Coronary artery (tissue), 2 donors: Measurements from ENCODE around the gene ZNF365.
"Not testable (repeated sequence)": the region's sequence is repeated elsewhere in the genome, so short reads cannot be mapped to it uniquely, and the experiment has no call there.

Experiments used
- DNase-seq: peaks from one replicate; pipeline ENCODE4 v3.0.0-alpha.2; 2017; ENCODE audit warnings: low spot score
- H3K27ac ChIP-seq, 2 donors: fragments of 200-600 bp; sonication (generic); one replicate each; pipeline ENCODE4 v1.5.1; 2016 to 2019
- H3K4me3 ChIP-seq: fragments of 200-600 bp; sonication (generic); 2 replicates; pipeline ENCODE4 v1.5.1; 2016; ENCODE audit warnings: mild to moderate bottlenecking, moderate library complexity
- TF ChIP-seq, protein P1 (sequence below): fragments of 200-600 bp; sonication (generic); IDR thresholded peaks from one replicate; pipeline ENCODE4 v1.5.1; 2019; ENCODE audit warnings: antibody characterized with exemption

ZNF365 gene

DNA sequence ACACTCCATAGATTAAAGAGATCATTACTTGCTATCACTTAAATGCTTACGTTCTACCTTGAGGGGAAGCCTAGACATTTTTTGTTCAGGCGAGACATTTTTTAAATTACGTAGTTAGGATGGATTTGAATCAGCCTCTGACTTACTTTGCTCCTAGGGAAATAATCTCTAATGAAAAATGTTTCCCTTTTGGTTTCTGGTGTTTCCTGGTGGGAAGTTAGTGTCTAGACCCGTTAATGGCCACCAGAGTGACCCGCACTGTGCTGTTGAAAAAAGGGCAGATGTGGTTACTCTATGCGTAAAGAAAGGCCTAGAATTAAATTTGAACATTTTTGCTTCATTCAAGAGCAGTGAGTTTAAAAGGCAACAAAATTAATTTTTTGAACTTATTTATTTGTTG lies 3.8 kb downstream of the ZNF365 start:
- TF ChIP-seq, protein P1, sequence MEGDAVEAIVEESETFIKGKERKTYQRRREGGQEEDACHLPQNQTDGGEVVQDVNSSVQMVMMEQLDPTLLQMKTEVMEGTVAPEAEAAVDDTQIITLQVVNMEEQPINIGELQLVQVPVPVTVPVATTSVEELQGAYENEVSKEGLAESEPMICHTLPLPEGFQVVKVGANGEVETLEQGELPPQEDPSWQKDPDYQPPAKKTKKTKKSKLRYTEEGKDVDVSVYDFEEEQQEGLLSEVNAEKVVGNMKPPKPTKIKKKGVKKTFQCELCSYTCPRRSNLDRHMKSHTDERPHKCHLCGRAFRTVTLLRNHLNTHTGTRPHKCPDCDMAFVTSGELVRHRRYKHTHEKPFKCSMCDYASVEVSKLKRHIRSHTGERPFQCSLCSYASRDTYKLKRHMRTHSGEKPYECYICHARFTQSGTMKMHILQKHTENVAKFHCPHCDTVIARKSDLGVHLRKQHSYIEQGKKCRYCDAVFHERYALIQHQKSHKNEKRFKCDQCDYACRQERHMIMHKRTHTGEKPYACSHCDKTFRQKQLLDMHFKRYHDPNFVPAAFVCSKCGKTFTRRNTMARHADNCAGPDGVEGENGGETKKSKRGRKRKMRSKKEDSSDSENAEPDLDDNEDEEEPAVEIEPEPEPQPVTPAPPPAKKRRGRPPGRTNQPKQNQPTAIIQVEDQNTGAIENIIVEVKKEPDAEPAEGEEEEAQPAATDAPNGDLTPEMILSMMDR: no peak
- no peak for DNase-seq
- Histone ChIP-seq H3K4me3 (no peak overlapping the region), H3K27ac (no peak overlapping the region)

DNA sequence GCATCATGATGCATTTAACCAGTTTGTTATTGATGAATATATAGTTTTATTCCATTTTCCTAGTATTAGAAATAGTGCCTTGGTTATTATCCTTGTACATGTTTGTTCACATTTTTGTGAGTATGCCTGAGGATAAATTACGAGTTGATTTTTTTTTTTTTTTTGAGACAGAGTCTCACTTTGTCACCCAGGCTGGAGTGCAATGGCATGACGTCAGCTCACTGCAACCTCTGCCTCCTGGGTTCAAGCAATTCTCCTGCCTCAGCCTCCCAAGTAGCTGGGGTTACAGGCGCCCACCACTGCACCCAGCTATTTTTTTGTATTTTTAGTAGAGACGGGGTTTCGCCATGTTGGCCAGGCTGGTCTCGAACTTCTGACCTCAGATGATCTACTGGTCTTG lies 4.7 kb downstream of the ZNF365 start:
- H3K27ac ChIP-seq, DNase-seq, H3K4me3 ChIP-seq: not testable (repeated sequence)

DNA sequence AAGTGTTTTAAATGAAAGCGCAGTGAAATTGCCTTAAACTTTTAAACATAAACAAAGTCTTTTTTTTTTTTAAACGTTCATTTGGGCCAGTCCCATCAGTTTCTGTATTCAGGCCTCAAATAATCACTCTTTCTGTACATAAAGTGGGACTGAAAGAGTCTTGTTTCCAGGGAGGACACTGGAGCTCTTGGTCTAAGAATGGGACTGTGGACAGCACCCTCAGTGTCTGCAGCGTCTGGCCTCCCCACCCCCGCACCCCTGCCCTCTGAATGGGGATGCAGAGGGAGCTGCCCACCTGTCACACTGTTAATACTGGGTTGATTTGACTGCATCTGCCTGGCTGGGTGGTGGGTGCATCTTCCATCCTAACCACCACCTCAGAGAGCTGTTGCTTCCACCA lies 5.2 kb downstream of the ZNF365 start:
- Histone ChIP-seq H3K27ac (no peak overlapping the region), H3K4me3 (no peak overlapping the region)
- DNase-seq: no peak
- TF ChIP-seq, protein P1: no peak

DNA sequence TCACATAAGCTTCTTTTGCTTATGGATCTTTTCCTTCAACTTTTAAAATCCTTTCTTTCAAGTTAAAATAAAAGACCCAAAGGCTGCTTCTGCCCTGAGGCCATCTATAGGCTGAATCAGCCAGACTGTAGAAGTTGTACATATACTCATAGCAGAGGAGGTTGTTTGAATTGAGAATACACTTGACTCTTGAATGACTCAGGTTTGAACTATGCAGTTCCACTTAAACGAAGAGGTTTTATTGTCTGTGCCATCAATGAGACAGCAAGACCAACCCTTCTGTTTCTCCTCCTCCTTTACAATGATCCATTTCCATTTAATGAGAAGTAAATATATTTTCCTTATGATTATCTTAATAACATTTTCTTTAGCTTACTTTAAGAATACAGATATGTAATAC lies 5.8 kb downstream of the ZNF365 start:
- Histone ChIP-seq H3K27ac (no peak overlapping the region), H3K4me3 (no peak overlapping the region)
- DNase-seq: no peak
- TF ChIP-seq, protein P1: no peak

DNA sequence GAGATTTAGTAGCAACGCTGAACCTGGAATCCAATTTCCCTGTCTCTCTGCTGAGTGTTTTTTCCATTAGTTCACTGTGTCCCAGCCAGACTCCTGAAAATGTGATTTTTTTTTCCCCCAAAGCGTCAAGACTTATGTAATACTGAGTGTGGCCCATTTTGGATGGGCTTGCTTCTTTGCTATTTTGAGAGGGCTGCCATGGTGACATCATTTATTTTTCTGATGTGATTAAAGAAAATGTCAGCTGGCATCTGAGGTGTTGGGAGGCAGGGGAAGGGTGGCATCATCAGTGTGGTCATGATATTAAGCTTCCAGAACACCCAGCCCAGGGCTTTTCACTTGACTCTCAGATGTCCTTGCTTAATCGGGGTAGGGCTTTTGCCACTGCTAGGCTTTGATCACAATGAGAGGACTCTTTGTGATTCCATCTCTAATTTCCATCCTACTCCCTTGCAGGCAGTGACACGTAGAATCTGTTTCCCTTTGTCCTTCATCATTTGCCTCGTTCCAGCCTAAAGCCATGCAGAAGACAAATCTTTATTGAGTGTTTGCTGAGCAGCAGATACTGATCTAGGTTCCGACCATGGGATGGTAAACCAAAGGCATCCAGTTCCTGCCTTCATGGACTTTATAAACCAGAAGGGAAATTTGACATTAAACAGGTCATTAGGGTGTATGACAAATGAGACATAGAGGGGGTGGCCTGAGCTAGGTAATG lies 7.4 kb downstream of the ZNF365 start:
- TF ChIP-seq, protein P1: no peak
- Histone ChIP-seq H3K4me3 (no peak overlapping the region), H3K27ac (peak overlapping the region; percentile 50 to 64)
- DNase-seq: no peak

DNA sequence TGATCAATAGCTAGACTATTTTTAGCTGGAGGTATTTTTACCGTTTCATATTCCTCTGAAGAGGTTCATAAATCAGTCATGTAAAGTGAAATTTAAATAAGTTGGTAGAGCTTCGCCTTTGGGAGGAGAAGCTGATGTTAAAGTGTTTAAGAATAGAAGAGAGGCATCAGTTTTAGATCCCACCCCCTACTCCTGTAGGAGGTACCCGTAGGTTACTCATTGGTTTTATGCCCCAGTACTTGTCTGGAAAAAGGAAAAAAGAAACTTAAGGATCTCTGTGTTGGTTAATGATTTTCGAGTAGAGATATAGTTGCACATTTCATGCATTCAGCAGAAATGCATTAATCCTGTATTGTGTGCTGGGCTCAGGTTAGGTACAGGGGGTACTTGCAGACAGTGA lies 8.7 kb downstream of the ZNF365 start:
- TF ChIP-seq, protein P1: no peak

DNA sequence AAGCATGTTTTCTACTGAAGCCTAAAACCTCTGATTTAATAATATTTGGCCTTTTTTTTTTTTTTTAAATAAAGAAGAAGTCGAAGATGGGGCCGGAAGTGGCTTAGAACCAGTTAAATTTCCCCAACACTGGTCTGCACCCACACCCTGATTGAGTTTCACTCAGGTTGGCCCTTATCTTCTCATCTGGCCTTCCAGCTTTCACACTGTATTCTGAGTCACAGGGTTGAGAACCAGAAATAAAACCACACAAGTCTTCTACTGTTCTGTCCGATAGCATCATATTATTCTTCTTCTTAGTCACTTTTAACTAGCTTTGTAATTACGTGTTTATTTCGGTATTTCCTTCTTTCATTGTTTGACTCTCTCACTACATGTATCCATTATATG lies 9.9 kb downstream of the ZNF365 start:
- DNase-seq: no peak
- Histone ChIP-seq H3K4me3 (no peak overlapping the region), H3K27ac (no peak overlapping the region)
- TF ChIP-seq, protein P1: no peak

More for the DNA sequence above, 8.7 kb downstream of the ZNF365 start:
- DNase-seq: no peak
- Histone ChIP-seq H3K27ac (no peak overlapping the region), H3K4me3 (no peak overlapping the region)
